GM18951 (cell line): Measurements from ENCODE around the gene MCU.
"Not testable (repeated sequence)": the region's sequence is repeated elsewhere in the genome, so short reads cannot be mapped to it uniquely, and the experiment has no call there.

ENCODE experiments used
- POLR2A ChIP-seq: IDR thresholded peaks from 4 replicates; pipeline ENCODE4 v1.6.1; 2011; ENCODE audit warnings: mild to moderate bottlenecking; ENCODE audit not compliant: insufficient read length, insufficient read depth; ENCODE audit errors: extremely low read depth
- in situ Hi-C: fragments of 300-500 bp; cut with MboI; formaldehyde crosslinking; loops from one replicate; pipeline ENCODE4 v1.12.0; 2022; ENCODE audit warnings: low sequenced_read_pairs, mixed read lengths, inconsistent platforms; ENCODE audit not compliant: unreplicated experiment

Gene MCU

GRCh38 chr10:72746426-72747363, 54.8 kb downstream of the MCU start:
- in situ Hi-C loops = no loop called here
- no peak for TF ChIP-seq POLR2A

GRCh38 chr10:72747521-72747920, 55.6 kb downstream of the MCU start:
- in situ Hi-C loops = no loop called here
- TF ChIP-seq POLR2A = no peak

GRCh38 chr10:72753760-72754231, 61.9 kb downstream of the MCU start:
- in situ Hi-C loops = no loop called here
- no peak for TF ChIP-seq POLR2A

GRCh38 chr10:72754275-72755032, 62.5 kb downstream of the MCU start:
- TF ChIP-seq POLR2A = no peak
- in situ Hi-C loops = no loop called here

- in situ Hi-C loops = no loop called here
- no peak for TF ChIP-seq POLR2A
Measured at GRCh38 chr10:72756674-72757385, 64.9 kb downstream of the MCU start.

GRCh38 chr10:72757732-72758131, 65.8 kb downstream of the MCU start:
- TF ChIP-seq POLR2A = no peak
- in situ Hi-C loops = no loop called here

GRCh38 chr10:72758930-72759329, 67.0 kb downstream of the MCU start:
- in situ Hi-C loops = not testable (repeated sequence)

GRCh38 chr10:72759584-72759983, 67.6 kb downstream of the MCU start:
- no peak for TF ChIP-seq POLR2A
- in situ Hi-C loops = no loop called here

- in situ Hi-C loops = no loop called here
- TF ChIP-seq POLR2A = no peak
Measured at GRCh38 chr10:72761498-72761897, 69.6 kb downstream of the MCU start.

GRCh38 chr10:72762042-72762441, 70.1 kb downstream of the MCU start:
- in situ Hi-C loops = no loop called here
- TF ChIP-seq POLR2A = no peak

GRCh38 chr10:72763201-72763600, 71.3 kb downstream of the MCU start:
- no peak for TF ChIP-seq POLR2A

GRCh38 chr10:72764151-72764550, 72.2 kb downstream of the MCU start:
- in situ Hi-C loops = no loop called here
- no peak for TF ChIP-seq POLR2A

More at GRCh38 chr10:72763201-72763600, 71.3 kb downstream of the MCU start:
- in situ Hi-C loops = no loop called here
